Central memory CD4-positive, alpha-beta T cell (primary cell): ENCODE results near the gene SDHB.
A peak's percentile ranks its signal among the peaks of the same experiment; 100 is the strongest.

Experiments
- DNase-seq: peaks from one replicate; pipeline ENCODE4 v3.0.0; 2022

Gene SDHB

GRCh38 chr1:16981269-16981849 is 72.5 kb downstream of the SDHB start:
- DNase-seq: no peak

- DNase-seq: peak; percentile 10
Measured at GRCh38 chr1:16980473-16981268, 73.2 kb downstream of the SDHB start, which contains the start of gene MFAP2. Gene MFAP2 (minus strand): TSS chr1:16980620. CDS start chr1:16978273, 2,347 bp downstream.

- no peak for DNase-seq
Measured at GRCh38 chr1:16979475-16980327, 74.1 kb downstream of the SDHB start.

- no peak for DNase-seq
Measured at GRCh38 chr1:16978567-16979474, 75.0 kb downstream of the SDHB start.

GRCh38 chr1:16978139-16978538 is 75.7 kb downstream of the SDHB start:
- no peak for DNase-seq

GRCh38 chr1:16977377-16977776 is 76.5 kb downstream of the SDHB start:
- DNase-seq: no peak

GRCh38 chr1:16976966-16977365 is 76.9 kb downstream of the SDHB start:
- DNase-seq: no peak

GRCh38 chr1:16975838-16976237 is 78.0 kb downstream of the SDHB start:
- no peak for DNase-seq

- no peak for DNase-seq
Measured at GRCh38 chr1:16975211-16975610, 78.6 kb downstream of the SDHB start.

GRCh38 chr1:16973215-16973614 is 80.6 kb downstream of the SDHB start:
- no peak for DNase-seq

- no peak for DNase-seq
Measured at GRCh38 chr1:16972189-16972895, 81.5 kb downstream of the SDHB start.

- DNase-seq: no peak
Measured at GRCh38 chr1:16971341-16972188, 82.3 kb downstream of the SDHB start.

- DNase-seq: no peak
Measured at GRCh38 chr1:16970132-16970910, 83.5 kb downstream of the SDHB start.

- no peak for DNase-seq
Measured at GRCh38 chr1:16969651-16970050, 84.2 kb downstream of the SDHB start.

- DNase-seq: no peak
Measured at GRCh38 chr1:16969057-16969611, 84.7 kb downstream of the SDHB start.
